ENCODE results near the gene PCYT1A. TPM values are rescaled to one million over a fixed set of nuclear protein-coding genes. Genes with fewer than 3 reads are reported as not detected.
"Not testable (repeated sequence)": the region's sequence is repeated elsewhere in the genome, so short reads cannot be mapped to it uniquely, and the experiment has no call there.

PCYT1A gene
- total and polyA plus RNA-seq, 2 donors (not counting 1 experiment from before 2014, with no cell fraction given): 56.6 to 61.2 TPM

DNA sequence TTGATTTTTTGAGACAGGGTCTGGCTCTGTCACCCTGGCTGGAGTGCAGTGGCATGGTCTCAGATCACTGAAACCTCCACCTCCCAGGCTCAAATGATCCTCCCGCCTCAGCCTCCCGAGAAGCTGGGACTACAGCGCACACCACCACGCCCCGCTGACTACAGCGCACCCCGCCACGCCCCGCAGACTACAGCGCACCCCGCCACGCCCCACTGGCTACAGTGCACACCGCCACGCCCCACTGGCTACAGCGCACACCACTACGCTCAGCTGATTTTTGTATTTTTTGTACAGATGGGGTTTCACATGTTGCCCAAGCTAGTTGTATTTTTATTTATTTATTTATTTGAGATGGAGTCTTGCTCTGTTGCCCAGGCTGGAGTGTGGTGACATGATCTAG lies 35.6 kb downstream of the PCYT1A start:
- no peak overlapping the region for H2AFZ ChIP-seq (ENCODE audit: insufficient read depth, low read depth, low read length, poor library complexity, severe bottlenecking)
- ChIA-PET CTCF (interaction anchor here (0.6 to 2.2 kb wide), 10 partner anchors 10 to 283 kb away, joined by 3 to 10 read pairs (median 4); no protein-coding TSS in a partner anchor), POLR2A (interaction anchor here (0.6 kb wide), 2 partner anchors 584 to 615 kb away, joined by 3 to 4 read pairs; no protein-coding TSS in a partner anchor)
- ATAC-seq (ENCODE audit: low read depth) (peak; percentile 57), DNase-seq (peak; percentile 46)
- H3K36me3 ChIP-seq (replicated peaks in 1 of 2; ENCODE audit: control extremely low read depth in 1 of 2, control insufficient read depth in 1 of 2, extremely low read depth in 1 of 2, insufficient read depth in 2 of 2, low read length in 1 of 2): peaks cover 6 to 24% of the 10 kb centered on the region in 2 experiments
- H3K9me3 ChIP-seq (ENCODE audit: control extremely low read depth in 1 of 3, control insufficient read depth in 2 of 3, insufficient read depth in 1 of 3, low read length in 2 of 3): peaks cover 0 to 4% (median 0%) of the 10 kb centered on the region in 3 donors
- H3K4me2 ChIP-seq (replicated peaks; ENCODE audit: low read depth, low read length, poor library complexity, severe bottlenecking): no peak overlapping the region
- H3K27me3 Mint-ChIP-seq: no peaks in the 10 kb centered on the region
- H3K27ac Mint-ChIP-seq: no peak overlapping the region
- no peaks in the 10 kb centered on the region for H3K27me3 ChIP-seq (replicated peaks in 1 of 4; ENCODE audit: control extremely low read depth in 1 of 4, control insufficient read depth in 3 of 4, insufficient read depth in 4 of 4, low read length in 3 of 4)
- peaks cover 8% of the 10 kb centered on the region for H3K4me1 Mint-ChIP-seq
- WGBS (ENCODE audit: insufficient coverage): 97% methylated on average over 11 of the region's 16 CpGs
- intact Hi-C loops (cut with micrococcal nuclease): loop anchor here (2.0 to 10.0 kb wide), 5 partner anchors 41 to 433 kb away; partner anchors contain the start of gene DYNLT2B
- no peak for TF ChIP-seq EZH2 (IDR thresholded peaks at IDR 0.05; ENCODE audit: borderline replicate concordance, insufficient read depth, low read depth, low read length, poor library complexity, severe bottlenecking)
- TF ChIP-seq, protein P1, sequence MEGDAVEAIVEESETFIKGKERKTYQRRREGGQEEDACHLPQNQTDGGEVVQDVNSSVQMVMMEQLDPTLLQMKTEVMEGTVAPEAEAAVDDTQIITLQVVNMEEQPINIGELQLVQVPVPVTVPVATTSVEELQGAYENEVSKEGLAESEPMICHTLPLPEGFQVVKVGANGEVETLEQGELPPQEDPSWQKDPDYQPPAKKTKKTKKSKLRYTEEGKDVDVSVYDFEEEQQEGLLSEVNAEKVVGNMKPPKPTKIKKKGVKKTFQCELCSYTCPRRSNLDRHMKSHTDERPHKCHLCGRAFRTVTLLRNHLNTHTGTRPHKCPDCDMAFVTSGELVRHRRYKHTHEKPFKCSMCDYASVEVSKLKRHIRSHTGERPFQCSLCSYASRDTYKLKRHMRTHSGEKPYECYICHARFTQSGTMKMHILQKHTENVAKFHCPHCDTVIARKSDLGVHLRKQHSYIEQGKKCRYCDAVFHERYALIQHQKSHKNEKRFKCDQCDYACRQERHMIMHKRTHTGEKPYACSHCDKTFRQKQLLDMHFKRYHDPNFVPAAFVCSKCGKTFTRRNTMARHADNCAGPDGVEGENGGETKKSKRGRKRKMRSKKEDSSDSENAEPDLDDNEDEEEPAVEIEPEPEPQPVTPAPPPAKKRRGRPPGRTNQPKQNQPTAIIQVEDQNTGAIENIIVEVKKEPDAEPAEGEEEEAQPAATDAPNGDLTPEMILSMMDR (IDR thresholded peaks at IDR 0.05): no peak
- H4K20me1 ChIP-seq (ENCODE audit: control insufficient read depth, insufficient read depth, low read length, poor library complexity, severe bottlenecking): peaks cover 4% of the 10 kb centered on the region
- H3K9ac ChIP-seq (ENCODE audit: low read length): no peak overlapping the region
- peaks cover 14% of the 10 kb centered on the region for H3K79me2 ChIP-seq (ENCODE audit: control insufficient read depth, insufficient read depth, low read length)
- H3K4me1 ChIP-seq (ENCODE audit: control insufficient read depth in 2 of 2, insufficient read depth in 2 of 2, low read length in 2 of 2): no peaks in the 10 kb centered on the region
- no peak overlapping the region for H3K4me3 ChIP-seq (ENCODE audit: control extremely low read depth in 1 of 5, extremely low read depth in 1 of 5, insufficient read depth in 1 of 5, low read depth in 2 of 5, low read length in 4 of 5)
- no peaks in the 10 kb centered on the region for H3K9me3 Mint-ChIP-seq (ENCODE audit: insufficient read depth)
- H3K27ac ChIP-seq (ENCODE audit: low read length in 2 of 2): no peak overlapping the region
- H3K4me3 Mint-ChIP-seq: no peak overlapping the region

DNA sequence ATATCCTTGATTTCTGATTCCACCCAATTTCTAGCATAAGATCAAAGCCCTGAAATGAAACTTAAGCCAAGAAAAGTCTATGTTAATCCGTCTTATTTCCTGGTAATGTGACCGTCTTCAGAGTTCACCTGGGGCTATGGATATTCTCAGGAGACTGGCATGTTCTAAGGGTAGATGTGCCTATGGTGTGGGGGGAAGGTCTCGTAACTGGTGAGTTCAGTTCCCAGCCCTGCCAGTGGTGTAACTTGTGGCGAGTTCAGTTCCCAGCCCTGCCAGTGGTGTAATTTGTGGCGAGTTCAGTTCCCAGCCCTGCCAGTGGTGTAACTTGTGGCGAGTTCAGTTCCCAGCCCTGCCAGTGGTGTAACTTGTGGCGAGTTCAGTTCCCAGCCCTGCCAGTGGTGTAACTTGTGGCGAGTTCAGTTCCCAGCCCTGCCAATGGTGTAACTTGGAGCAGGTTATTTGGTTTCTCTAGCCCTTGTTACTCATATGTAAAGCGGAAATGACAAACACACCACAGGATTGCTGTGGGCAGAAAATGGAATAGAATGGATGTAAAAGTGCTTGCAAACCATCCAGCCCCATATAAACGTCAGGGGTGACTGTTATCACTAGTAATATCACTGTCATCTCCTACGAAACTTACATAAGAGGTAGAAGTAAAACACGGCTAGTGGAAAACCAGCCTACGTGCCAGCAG lies 40.8 kb downstream of the PCYT1A start:
- Histone ChIP-seq H3K79me2 (ENCODE audit: control insufficient read depth, insufficient read depth, low read length) (peaks cover 12% of the 10 kb centered on the region), H3K9ac (ENCODE audit: low read length) (no peak overlapping the region), H3K36me3 (replicated peaks in 1 of 2; ENCODE audit: control extremely low read depth in 1 of 2, control insufficient read depth in 1 of 2, extremely low read depth in 1 of 2, insufficient read depth in 2 of 2, low read length in 1 of 2) (peaks cover 0 to 38% of the 10 kb centered on the region in 2 experiments), H3K4me1 (ENCODE audit: control insufficient read depth in 2 of 2, insufficient read depth in 2 of 2, low read length in 2 of 2) (no peaks in the 10 kb centered on the region), H4K20me1 (ENCODE audit: control insufficient read depth, insufficient read depth, low read length, poor library complexity, severe bottlenecking) (peaks cover 4% of the 10 kb centered on the region), H3K27me3 (replicated peaks in 1 of 4; ENCODE audit: control extremely low read depth in 1 of 4, control insufficient read depth in 3 of 4, insufficient read depth in 4 of 4, low read length in 3 of 4) (no peaks in the 10 kb centered on the region), H3K27ac (ENCODE audit: low read length in 2 of 2) (no peak overlapping the region), H3K4me2 (replicated peaks; ENCODE audit: low read depth, low read length, poor library complexity, severe bottlenecking) (no peak overlapping the region), H2AFZ (ENCODE audit: insufficient read depth, low read depth, low read length, poor library complexity, severe bottlenecking) (no peak overlapping the region), H3K9me3 (ENCODE audit: control extremely low read depth in 1 of 3, control insufficient read depth in 2 of 3, insufficient read depth in 1 of 3, low read length in 2 of 3) (peaks cover 0 to under 1% (median 0%) of the 10 kb centered on the region in 3 donors), H3K4me3 (ENCODE audit: control extremely low read depth in 1 of 5, extremely low read depth in 1 of 5, insufficient read depth in 1 of 5, low read depth in 2 of 5, low read length in 4 of 5) (no peak overlapping the region)
- TF ChIP-seq, protein P1 (IDR thresholded peaks at IDR 0.05): no peak
- TF ChIP-seq EZH2 (IDR thresholded peaks at IDR 0.05; ENCODE audit: borderline replicate concordance, insufficient read depth, low read depth, low read length, poor library complexity, severe bottlenecking): no peak
- Mint-ChIP-seq H3K9me3 (ENCODE audit: insufficient read depth) (no peaks in the 10 kb centered on the region), H3K27ac (no peak overlapping the region), H3K27me3 (no peaks in the 10 kb centered on the region), H3K4me1 (peaks cover 2% of the 10 kb centered on the region), H3K4me3 (no peak overlapping the region)
- ChIA-PET CTCF (no interaction called here), POLR2A (no interaction called here)
- 83% methylated on average over 2 of the region's 13 CpGs for WGBS (ENCODE audit: insufficient coverage)
- ATAC-seq (ENCODE audit: low read depth) (no peak), DNase-seq (no peak)
- intact Hi-C loops (cut with micrococcal nuclease): no loop called here

DNA sequence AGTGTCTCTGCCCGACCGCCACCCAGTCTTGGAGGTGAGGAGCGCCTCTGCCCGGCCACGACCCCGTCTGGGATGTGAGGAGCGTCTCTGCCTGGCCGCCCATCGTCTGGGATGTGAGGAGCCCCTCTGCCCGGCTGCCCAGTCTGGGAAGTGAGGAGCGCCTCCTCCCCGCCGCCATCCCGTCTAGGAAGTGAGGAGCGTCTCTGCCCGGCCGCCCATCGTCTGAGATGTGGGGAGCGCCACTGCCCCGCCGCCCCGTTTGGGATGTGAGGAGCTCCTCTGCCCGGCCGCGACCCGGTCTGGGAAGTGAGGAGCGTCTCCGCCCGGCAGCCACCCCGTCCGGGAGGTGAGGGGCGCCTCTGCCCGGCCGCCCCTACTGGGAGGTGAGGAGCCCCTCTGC lies 43.4 kb downstream of the PCYT1A start:
- WGBS (ENCODE audit: insufficient coverage): 99% methylated on average over 21 of the region's 34 CpGs
- ATAC-seq (ENCODE audit: low read depth); H3K9me3 Mint-ChIP-seq (ENCODE audit: insufficient read depth); H3K9me3 ChIP-seq (ENCODE audit: control extremely low read depth in 1 of 3, control insufficient read depth in 2 of 3, insufficient read depth in 1 of 3, low read length in 2 of 3); H3K4me1 ChIP-seq (ENCODE audit: control insufficient read depth in 2 of 2, insufficient read depth in 2 of 2, low read length in 2 of 2); H3K9ac ChIP-seq (ENCODE audit: low read length); POLR2A ChIA-PET; H3K4me3 Mint-ChIP-seq; H3K27me3 Mint-ChIP-seq; H3K4me1 Mint-ChIP-seq; H3K4me2 ChIP-seq (replicated peaks; ENCODE audit: low read depth, low read length, poor library complexity, severe bottlenecking); DNase-seq; H3K79me2 ChIP-seq (ENCODE audit: control insufficient read depth, insufficient read depth, low read length); intact Hi-C loops (cut with micrococcal nuclease); H3K27ac Mint-ChIP-seq; H4K20me1 ChIP-seq (ENCODE audit: control insufficient read depth, insufficient read depth, low read length, poor library complexity, severe bottlenecking); H2AFZ ChIP-seq (ENCODE audit: insufficient read depth, low read depth, low read length, poor library complexity, severe bottlenecking); H3K27ac ChIP-seq (ENCODE audit: low read length in 2 of 2); CTCF ChIA-PET; H3K4me3 ChIP-seq (ENCODE audit: control extremely low read depth in 1 of 5, extremely low read depth in 1 of 5, insufficient read depth in 1 of 5, low read depth in 2 of 5, low read length in 4 of 5); H3K27me3 ChIP-seq (replicated peaks in 1 of 4; ENCODE audit: control extremely low read depth in 1 of 4, control insufficient read depth in 3 of 4, insufficient read depth in 4 of 4, low read length in 3 of 4): not testable (repeated sequence)
- H3K36me3 ChIP-seq (replicated peaks in 1 of 2; ENCODE audit: control extremely low read depth in 1 of 2, control insufficient read depth in 1 of 2, extremely low read depth in 1 of 2, insufficient read depth in 2 of 2, low read length in 1 of 2): peaks cover 0 to 53% of the 10 kb centered on the region in 2 experiments

All from B cell (primary cell).